Gastrocnemius medialis (tissue), 4 donors: ENCODE measurements around the gene RBPMS2. TPM values are rescaled to one million over a fixed set of nuclear protein-coding genes. Genes with fewer than 3 reads are reported as not detected.

Experiments used
- ATAC-seq, 2 donors: fragments of 150-250 bp; one replicate each; pipeline ENCODE4 v1.9.1; 2016
- DNase-seq, 2 donors: peaks; one replicate each; pipeline ENCODE4 v3.0.0-alpha.2; 2019
- H3K27ac ChIP-seq, 4 donors: fragments of 200-600 bp; sonication (generic); 1 replicate in 1 of 4; 2 replicates in 3 of 4; pipeline ENCODE4 v1.5.1; 2016 to 2018; ENCODE audit warnings: mild to moderate bottlenecking in 2 of 4, moderate library complexity in 1 of 4
- H3K27me3 ChIP-seq, 3 donors: fragments of 200-600 bp; sonication (generic) in 2 of 3; 1 replicate in 1 of 3; 2 replicates in 2 of 3; pipeline versions ENCODE4 v1.5.1 to v1.6.0; 2016 to 2019; ENCODE audit warnings: mild to moderate bottlenecking in 1 of 3, moderate library complexity in 1 of 3
- H3K36me3 ChIP-seq, 2 donors: fragments of 200-600 bp; sonication (generic) in 1 of 2; one replicate each; pipeline ENCODE4 v1.5.1; 2017 to 2018
- H3K4me1 ChIP-seq, 2 donors: fragments of 200-600 bp; sonication (generic) in 1 of 2; one replicate each; pipeline ENCODE4 v1.5.1; 2016 to 2017; ENCODE audit warnings: mild to moderate bottlenecking in 2 of 2
- H3K4me3 ChIP-seq, 4 donors: fragments of 200-600 bp; sonication (generic) in 3 of 4; 1 replicate in 1 of 4; 2 replicates in 3 of 4; pipeline ENCODE4 v1.5.1; 2016 to 2019; ENCODE audit warnings: mild to moderate bottlenecking in 2 of 4
- H3K9me3 ChIP-seq, 3 donors: fragments of 200-600 bp; sonication (generic) in 2 of 3; 1 replicate in 1 of 3; 2 replicates in 2 of 3; pipeline ENCODE4 v1.5.1; 2016 to 2019
- CTCF ChIP-seq, 5 experiments: fragments of 450-650 bp in 3 of 5; fragments of 200-600 bp in 2 of 5; sonication (generic) in 2 of 5; IDR thresholded peaks in 4 of 5; conservative IDR thresholded peaks in 1 of 5; 1 replicate in 4 of 5; 2 replicates in 1 of 5; pipeline ENCODE4 v1.5.1; 2016 to 2019; ENCODE audit warnings: antibody characterized with exemption in 5 of 5, mild to moderate bottlenecking in 3 of 5, moderate library complexity in 3 of 5
- POLR2A ChIP-seq, 2 donors: fragments of 450-650 bp; IDR thresholded peaks; one replicate each; pipeline ENCODE4 v1.6.1; 2017; ENCODE audit warnings: antibody characterized with exemption in 2 of 2, mild to moderate bottlenecking in 2 of 2, moderate library complexity in 2 of 2
- in situ Hi-C, 4 donors: fragments of 200-750 bp; cut with MboI; loops; one replicate each; pipeline versions ENCODE4 v1.15.0 to v1.8.0; 2017; ENCODE audit warnings: low sequenced_read_pairs in 4 of 4
- intact Hi-C: fragments of 100-400 bp; cut with DNase I; formaldehyde crosslinking; loops from one replicate; pipeline ENCODE4 v1.15.1; 2023; ENCODE audit warnings: low total_unique reads
- total RNA-seq, 4 donors: library from RNA; depleted of rRNA; stranded (reverse); fragments of >200 nt; gene quantifications; one replicate each; pipeline versions ENCODE4 v1.1.0 to v1.2.3, GENCODE V29; 2016

Gene RBPMS2
- total RNA-seq, 4 donors from 2014 or later: 0.11 to 0.61 (median 0.35) TPM

- in situ Hi-C loops: no loop called here
- Histone ChIP-seq H3K9me3 (no peaks in the 10 kb centered on the region), H3K27ac (peak overlapping the region in 3 of 4 donors; percentile 77 to 82 (median 77)), H3K4me1 (peaks cover 12 to 21% of the 10 kb centered on the region in 2 donors), H3K4me3 (no peak overlapping the region), H3K36me3 (no peaks in the 10 kb centered on the region), H3K27me3 (no peaks in the 10 kb centered on the region)
- peak in 1 of 2 donors; percentile 35 for DNase-seq
- intact Hi-C loops: no loop called here
- ATAC-seq: peak; percentile 70 to 82
- TF ChIP-seq POLR2A (IDR thresholded peaks at IDR 0.05) (no peak), CTCF (IDR thresholded peaks at IDR 0.05 in 4 of 5, conservative IDR thresholded peaks at IDR 0.05 in 1 of 5) (no peak)
Observed at GRCh38 chr15:64720188-64720587, 55.2 kb downstream of the RBPMS2 start.

DNA sequence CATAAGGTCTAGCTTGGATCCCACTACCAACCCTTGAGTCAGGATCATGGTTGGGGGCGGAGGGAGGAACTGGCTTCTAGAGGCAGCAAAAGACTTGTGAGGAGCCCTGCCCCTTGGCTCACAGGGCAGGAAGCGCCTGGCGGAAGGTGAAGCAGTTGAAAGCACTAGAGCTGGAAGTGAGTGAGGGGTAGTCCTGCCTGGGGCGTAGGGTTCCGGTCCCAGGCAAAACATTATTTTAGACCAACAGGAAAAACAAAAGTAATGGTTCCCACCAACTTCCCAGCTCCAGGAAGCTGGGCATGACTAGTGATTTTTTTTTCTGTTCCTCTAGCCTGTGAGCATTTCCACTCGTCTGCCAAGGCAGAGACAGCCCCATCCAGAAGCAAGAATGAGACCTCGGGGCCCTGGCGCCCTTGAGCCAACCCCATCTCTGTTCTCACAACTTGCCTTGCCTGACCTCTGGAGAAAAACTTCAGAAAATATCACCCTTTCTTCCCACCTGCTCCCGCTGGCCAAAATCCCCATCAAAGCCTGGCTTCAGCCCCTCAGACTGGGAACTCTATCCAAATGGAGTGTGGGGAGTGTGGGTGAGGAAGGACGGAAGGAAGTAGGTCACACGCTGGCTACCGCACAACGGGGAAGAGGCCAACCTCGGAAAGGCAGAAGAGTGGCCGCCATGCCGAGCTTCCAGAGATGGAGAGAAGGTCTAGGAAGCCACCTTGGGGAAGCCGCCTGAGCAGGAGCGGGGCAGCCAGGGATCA is 57.5 kb downstream of the RBPMS2 start:
- Histone ChIP-seq H3K4me1 (peaks cover 12 to 21% of the 10 kb centered on the region in 2 donors), H3K4me3 (peak overlapping the region; percentile 7 to 41 (median 35)), H3K9me3 (no peaks in the 10 kb centered on the region), H3K27ac (peak overlapping the region; percentile 69 to 82 (median 77)), H3K36me3 (no peaks in the 10 kb centered on the region), H3K27me3 (no peaks in the 10 kb centered on the region)
- TF ChIP-seq POLR2A (IDR thresholded peaks at IDR 0.05) (no peak), CTCF (IDR thresholded peaks at IDR 0.05 in 4 of 5, conservative IDR thresholded peaks at IDR 0.05 in 1 of 5) (no peak)
- in situ Hi-C loops (no loop called here), intact Hi-C loops (no loop called here)
- no peak for ATAC-seq
- DNase-seq: no peak

GRCh38 chr15:64717130-64717529 is 58.3 kb downstream of the RBPMS2 start:
- in situ Hi-C loops (no loop called here), intact Hi-C loops (no loop called here)
- H3K9me3 ChIP-seq: no peaks in the 10 kb centered on the region
- H3K36me3 ChIP-seq: no peaks in the 10 kb centered on the region
- peak overlapping the region; percentile 69 to 82 (median 77) for H3K27ac ChIP-seq
- DNase-seq (no peak), ATAC-seq (no peak)
- TF ChIP-seq POLR2A (IDR thresholded peaks at IDR 0.05) (no peak), CTCF (IDR thresholded peaks at IDR 0.05 in 4 of 5, conservative IDR thresholded peaks at IDR 0.05 in 1 of 5) (no peak)
- H3K27me3 ChIP-seq: no peaks in the 10 kb centered on the region
- H3K4me1 ChIP-seq: peaks cover 12 to 21% of the 10 kb centered on the region in 2 donors
- no peak overlapping the region for H3K4me3 ChIP-seq

GRCh38 chr15:64716452-64716851 is 58.9 kb downstream of the RBPMS2 start:
- peaks cover 12 to 21% of the 10 kb centered on the region in 2 donors for H3K4me1 ChIP-seq
- intact Hi-C loops: no loop called here
- DNase-seq (no peak), ATAC-seq (no peak)
- in situ Hi-C loops: no loop called here
- TF ChIP-seq POLR2A (IDR thresholded peaks at IDR 0.05): no peak
- TF ChIP-seq CTCF (IDR thresholded peaks at IDR 0.05 in 4 of 5, conservative IDR thresholded peaks at IDR 0.05 in 1 of 5): no peak
- H3K27me3 ChIP-seq: no peaks in the 10 kb centered on the region
- no peaks in the 10 kb centered on the region for H3K36me3 ChIP-seq
- H3K27ac ChIP-seq: no peak overlapping the region
- H3K9me3 ChIP-seq: no peaks in the 10 kb centered on the region
- no peak overlapping the region for H3K4me3 ChIP-seq
